Left renal pelvis (tissue), 4 donors: ENCODE results near the gene NPHP1. TPM values are rescaled to one million over a fixed set of nuclear protein-coding genes. Genes with fewer than 3 reads are reported as not detected.
"Not testable (repeated sequence)": the region's sequence is repeated elsewhere in the genome, so short reads cannot be mapped to it uniquely, and the experiment has no call there.

Source experiments
- DNase-seq, 4 donors: peaks; one replicate each; pipeline ENCODE4 v3.0.0-alpha.2; 2013; ENCODE audit warnings: low read depth in 4 of 4, low spot score in 3 of 4
- polyA plus RNA-seq, 4 donors: library from polyadenylated mRNA; unstranded; fragments of 120-200 nt; gene quantifications; one replicate each; pipeline ENCODE4 v1.2.1, GENCODE V29; 2013; ENCODE audit not compliant: insufficient read length in 4 of 4

The NPHP1 gene
- polyA plus RNA-seq: 10 to 100 TPM in 3 of 4 donors, 1 to 10 TPM in 1; 7.0 to 23.9 (median 15.6) TPM

- DNase-seq: peak; percentile 62 to 76 (median 70)
These were observed at the start of gene NPHP1 for GRCh38 chr2:110204408-110205385. TSS of gene NPHP1 (minus strand) at chr2:110205013. CDS start at chr2:110204968, 45 bp downstream.

DNA sequence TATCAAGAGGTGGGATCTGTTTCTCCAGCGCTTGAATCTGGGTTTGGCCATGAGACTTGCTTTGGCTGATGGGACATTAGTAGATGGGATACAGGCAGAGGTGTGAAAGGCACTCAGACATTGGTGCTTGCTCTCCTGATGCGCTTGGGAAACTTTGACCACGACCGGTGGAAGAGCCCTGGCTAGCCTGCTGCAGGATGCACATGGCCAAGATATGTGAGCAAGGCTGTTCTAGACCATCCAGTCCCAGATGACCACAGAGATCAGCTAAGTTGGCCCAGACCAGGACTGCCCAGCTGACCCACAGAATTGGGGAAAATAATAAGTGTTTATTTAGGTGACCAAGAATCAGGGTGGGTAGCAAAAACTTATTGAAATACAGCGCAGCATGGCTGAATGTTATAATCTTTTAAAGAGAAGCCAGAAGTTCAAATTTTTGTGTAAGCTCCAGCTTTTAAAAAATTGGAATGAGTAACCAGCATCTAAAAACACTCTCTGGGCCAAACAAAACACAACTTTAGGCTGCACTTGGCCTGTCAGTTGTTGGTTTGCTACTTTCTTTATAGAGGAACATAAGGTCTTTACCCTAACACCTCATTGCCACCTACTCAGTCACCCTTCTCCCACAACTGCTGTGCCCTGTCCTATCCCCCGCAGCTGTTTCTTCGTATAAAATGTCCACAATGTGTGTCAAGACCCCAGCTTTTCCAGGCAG lies 43.4 kb upstream of the NPHP1 start:
- not testable (repeated sequence) for DNase-seq

DNA sequence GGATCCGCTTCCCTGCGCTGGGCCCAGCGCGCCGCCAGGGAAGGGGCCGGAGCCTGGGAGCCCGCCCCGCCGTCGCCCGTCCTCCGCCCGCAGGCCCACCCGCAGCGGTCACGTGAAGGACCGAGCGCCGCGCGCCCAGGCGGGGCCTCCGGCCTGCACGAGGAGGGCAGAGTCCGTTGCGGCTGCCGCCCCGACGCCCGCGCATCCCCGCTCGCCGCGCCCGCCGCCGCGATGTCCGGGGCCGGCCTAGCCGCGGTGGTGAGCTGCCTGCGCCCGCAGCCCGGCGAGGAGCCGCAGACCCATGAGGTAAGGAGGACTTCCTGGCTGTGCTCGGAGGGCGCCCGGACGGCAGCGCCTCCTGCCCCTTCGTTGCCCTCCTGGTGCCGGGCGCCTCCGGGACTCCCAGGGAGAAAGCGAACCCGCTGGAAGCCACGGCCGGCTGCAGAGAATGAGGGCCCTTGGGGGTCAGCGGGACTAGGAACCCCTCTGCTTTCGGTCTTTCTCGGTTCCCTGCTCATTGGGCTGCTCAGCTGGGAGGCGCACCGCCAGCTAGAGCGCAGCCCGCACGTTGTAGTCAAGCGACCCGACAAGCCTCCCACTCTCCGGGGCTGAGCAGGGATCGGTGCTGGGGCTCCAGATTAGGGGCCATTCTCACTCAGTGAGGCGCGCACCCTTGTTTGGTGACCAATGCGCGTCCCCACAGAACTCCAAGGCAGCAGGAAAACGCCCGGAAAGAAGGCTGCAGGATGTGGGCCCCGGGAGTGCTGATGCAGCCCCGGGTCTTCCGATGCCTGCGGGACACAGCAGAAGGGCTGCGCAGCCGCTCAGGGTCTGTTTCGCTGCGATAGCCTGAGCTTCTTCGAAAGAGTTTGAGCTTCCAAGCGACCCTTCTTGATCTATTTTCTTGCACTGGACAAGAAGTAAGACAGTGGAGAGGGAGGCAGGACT lies 40.9 kb upstream of the NPHP1 start:
- DNase-seq: not testable (repeated sequence)

DNA sequence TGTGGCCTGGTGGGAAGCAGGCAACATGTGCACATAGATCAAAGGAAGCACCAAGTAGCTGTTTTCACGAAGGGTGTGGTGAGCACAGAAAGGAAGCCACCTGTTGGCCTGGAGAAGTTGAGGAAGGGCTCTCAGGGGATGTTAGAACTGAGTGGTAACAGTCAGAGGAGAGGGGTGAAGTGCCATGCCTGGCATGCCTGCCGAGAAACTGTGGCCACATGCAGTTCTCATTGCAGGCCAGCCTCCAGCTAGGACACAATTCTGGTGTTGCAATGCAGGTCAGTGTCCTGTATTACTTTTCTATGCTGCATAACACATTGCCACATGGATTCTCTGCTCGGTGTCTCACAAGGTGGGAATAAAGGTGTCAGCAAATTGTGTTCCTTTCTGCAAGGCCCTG lies 38.5 kb upstream of the NPHP1 start:
- not testable (repeated sequence) for DNase-seq

GRCh38 chr2:110234514-110234913 lies 29.7 kb upstream of the NPHP1 start:
- not testable (repeated sequence) for DNase-seq

DNA sequence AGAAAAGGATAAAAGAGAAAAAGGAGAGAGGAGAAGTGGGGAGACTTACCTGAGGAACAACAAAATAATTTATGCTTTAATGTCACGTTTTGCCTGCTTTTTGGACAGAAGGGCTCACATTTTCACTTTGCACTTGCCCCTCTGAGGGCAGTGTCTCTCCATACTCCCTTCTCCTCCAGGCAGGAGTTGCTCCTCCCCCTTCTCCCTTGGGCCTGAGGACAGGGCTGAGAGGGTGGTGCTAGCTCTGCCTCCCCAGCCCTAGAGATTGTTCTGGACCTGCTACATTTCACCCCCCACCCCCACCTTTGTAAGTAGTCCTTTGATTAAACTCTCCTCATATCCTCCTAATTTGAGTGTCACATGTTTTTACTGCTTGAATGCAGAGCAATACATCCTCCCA lies 25.1 kb upstream of the NPHP1 start:
- DNase-seq: not testable (repeated sequence)

GRCh38 chr2:110222626-110223025 lies 17.8 kb upstream of the NPHP1 start:
- DNase-seq: not testable (repeated sequence)

DNA sequence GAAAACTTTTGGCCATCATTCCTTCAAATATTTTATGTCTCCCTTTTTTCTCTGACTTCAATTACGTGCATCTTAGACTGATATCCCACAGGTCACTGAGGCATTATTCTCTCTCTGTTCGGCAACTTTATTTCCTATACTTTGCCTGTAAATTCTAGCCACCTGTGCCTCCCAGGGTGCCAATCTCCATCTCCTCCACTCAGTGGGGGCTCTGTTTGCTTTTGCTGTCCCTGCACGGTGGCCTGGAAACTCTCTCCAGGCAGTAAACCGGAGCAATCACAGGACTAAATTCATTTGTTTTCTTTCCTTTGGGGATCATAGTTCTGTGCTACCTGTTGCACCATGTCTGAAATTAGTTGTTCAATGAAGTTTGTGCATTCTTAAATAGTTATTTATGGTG lies 17.1 kb upstream of the NPHP1 start:
- no peak for DNase-seq

GRCh38 chr2:110220190-110220564 lies 15.4 kb upstream of the NPHP1 start:
- no peak for DNase-seq

GRCh38 chr2:110219496-110220189 lies 14.8 kb upstream of the NPHP1 start:
- no peak for DNase-seq

DNA sequence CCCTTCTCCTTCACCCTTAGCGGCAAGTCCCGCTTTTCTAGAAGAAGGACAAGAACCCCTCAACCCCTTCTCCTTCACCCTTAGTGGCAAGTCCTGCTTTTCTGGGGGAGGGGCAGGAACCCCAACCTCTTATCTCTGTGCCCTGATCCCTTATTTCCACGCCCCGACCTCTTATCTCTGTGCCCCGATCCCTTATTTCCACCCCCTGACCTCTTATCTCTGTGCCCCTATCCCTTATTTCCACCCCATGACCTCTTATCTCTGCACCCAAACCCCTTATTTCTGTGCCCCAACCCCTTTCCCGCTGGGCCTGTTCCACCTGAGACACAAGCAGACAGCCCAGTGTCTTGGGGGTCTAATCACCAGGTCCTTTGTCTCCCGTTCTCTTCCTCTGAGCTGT lies 14.1 kb upstream of the NPHP1 start:
- DNase-seq: not testable (repeated sequence)

DNA sequence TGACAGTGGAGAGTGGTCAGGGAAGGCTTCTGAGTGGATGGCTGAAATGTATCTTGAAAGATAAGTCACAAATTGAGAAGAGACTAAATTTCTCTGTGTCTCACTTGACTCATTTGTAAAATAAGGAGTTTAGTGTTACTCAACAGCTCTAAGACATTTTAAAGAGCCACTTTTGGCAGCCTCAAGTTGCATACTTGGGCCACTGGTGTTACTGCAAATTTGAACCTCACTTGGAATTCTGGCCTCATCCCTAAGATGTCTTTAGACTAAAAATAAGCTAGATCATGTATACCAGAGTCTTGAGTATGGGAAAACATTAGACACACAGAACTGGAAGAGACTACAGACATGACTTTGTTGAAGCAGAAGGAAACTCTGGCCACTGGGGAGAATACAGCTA lies 12.0 kb upstream of the NPHP1 start:
- no peak for DNase-seq

GRCh38 chr2:110216199-110216598 lies 11.4 kb upstream of the NPHP1 start:
- DNase-seq: no peak

DNA sequence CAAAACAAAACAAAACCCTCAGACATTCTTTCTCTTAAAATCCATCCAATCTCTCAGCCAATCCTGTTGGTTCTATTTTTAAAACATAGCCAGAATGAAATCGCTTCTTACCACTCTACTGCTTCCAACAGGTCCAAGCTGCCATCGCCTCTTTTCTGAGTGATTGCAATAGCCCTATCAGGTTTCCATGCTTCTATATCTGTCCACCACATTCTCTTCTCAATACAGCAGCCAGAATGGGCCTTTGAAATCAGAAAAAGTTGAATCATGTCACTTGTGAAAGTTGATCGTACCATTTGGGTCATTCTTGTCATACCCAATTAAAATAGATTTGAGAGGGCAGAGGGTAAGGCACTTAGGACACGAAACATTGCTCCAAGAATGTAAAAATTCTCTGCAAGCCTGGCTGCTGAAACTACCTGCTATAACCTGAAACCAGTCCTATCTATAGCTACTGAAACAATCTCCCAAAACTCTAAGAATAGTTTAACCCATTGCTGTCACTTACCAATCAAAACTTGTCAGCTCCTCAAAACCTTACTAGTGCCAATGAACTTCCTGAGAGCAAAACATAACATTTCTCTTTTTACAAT lies 10.8 kb upstream of the NPHP1 start:
- no peak for DNase-seq

DNA sequence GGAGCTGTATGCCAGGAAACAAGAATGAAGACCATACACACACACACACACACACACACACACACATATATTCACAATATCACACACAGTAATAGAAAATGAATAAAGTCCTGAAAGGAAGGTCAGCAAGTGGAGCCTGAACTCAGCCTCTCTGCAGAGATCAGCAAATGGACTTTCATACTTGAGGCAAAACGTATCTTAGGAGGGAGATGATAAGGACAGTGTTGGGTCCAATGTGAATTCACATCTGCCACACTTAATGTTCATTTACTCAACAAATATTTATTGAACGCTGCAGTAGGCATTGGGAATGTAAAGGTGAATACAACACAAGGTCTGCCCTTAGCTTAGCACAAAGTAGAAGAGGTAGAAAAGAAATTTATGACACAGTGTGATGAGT lies 10.3 kb upstream of the NPHP1 start:
- DNase-seq: no peak

- DNase-seq: not testable (repeated sequence)
These were observed 8.7 kb upstream of the NPHP1 start for GRCh38 chr2:110213522-110213921.

- DNase-seq: peak; percentile 58 to 73 (median 67)
These were observed 7.4 kb upstream of the NPHP1 start, which contains the start of gene MTLN for GRCh38 chr2:110211938-110212858. TSS of gene MTLN (minus strand) at chr2:110212547. CDS start at chr2:110212525, 22 bp downstream.
